PC-3 (cell line): ENCODE results near the gene LMO2.

ENCODE experiments used
- EZH2 ChIP-seq: fragments of 300-600 bp; sonication (generic); IDR thresholded peaks from one replicate; pipeline ENCODE4 v1.6.1; 2017; ENCODE audit warnings: antibody characterized with exemption, mild to moderate bottlenecking, low read length; ENCODE audit not compliant: unreplicated experiment
- EZH2phosphoT487 ChIP-seq: fragments of 300-600 bp; sonication (generic); IDR thresholded peaks from 2 replicates; pipeline ENCODE4 v1.6.1; 2018; ENCODE audit warnings: mild to moderate bottlenecking, antibody characterized with exemption, low read length, borderline replicate concordance
- TF ChIP-seq, protein P1 (sequence below): fragments of 300-600 bp; sonication (generic); conservative IDR thresholded peaks from 2 replicates; pipeline ENCODE4 v1.5.1; 2017; ENCODE audit warnings: antibody characterized with exemption, low read depth, mild to moderate bottlenecking, low read length

DNA sequence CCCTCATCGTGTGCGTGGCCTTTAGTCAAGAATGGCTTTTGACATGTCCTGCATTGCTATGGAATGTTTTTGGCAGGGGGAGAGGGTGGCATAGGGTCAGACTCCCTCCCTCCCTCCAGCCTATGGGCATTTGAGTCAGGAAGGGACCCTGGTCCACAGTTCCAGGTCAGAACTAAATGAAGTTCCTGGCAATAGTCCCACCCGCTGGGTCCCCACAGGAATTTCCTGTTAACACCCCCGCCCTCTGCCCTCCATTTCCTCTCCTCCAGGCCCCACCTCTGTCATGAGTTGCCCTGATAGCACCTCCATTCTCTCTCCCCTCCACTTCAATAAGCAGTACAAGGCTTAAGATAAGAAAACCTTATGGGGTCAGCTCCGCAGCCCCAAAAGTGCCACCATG, 40.8 kb upstream of the LMO2 start:
- TF ChIP-seq, protein P1, sequence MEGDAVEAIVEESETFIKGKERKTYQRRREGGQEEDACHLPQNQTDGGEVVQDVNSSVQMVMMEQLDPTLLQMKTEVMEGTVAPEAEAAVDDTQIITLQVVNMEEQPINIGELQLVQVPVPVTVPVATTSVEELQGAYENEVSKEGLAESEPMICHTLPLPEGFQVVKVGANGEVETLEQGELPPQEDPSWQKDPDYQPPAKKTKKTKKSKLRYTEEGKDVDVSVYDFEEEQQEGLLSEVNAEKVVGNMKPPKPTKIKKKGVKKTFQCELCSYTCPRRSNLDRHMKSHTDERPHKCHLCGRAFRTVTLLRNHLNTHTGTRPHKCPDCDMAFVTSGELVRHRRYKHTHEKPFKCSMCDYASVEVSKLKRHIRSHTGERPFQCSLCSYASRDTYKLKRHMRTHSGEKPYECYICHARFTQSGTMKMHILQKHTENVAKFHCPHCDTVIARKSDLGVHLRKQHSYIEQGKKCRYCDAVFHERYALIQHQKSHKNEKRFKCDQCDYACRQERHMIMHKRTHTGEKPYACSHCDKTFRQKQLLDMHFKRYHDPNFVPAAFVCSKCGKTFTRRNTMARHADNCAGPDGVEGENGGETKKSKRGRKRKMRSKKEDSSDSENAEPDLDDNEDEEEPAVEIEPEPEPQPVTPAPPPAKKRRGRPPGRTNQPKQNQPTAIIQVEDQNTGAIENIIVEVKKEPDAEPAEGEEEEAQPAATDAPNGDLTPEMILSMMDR = no peak
- TF ChIP-seq EZH2 (no peak), EZH2phosphoT487 (no peak)
